ENCODE data around the gene PADI4.
"Not testable (repeated sequence)": the region's sequence is repeated elsewhere in the genome, so short reads cannot be mapped to it uniquely, and the experiment has no call there.

Gene PADI4

DNA sequence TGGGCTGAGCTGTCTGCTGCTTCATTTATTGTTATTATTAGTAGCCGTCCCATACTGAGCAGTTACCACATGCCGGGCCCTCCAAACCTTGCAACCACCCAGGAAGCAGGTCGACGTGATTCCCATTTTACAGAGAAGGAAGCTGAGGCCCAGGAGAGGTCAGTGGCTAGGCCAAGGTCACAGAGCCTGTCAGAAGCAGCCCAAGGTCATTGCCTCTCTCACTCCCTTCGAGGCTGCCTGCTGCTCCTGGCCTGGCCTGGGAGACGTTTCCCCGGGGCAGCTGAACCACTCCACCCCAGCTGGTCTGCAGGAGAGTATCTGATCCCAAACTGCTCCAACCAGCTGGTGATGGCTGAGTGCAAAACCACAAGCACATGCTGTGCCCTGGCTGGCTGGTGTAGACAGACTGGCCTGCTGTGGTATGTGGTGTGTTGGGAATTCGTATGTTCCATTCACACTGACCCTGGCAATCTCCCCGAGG, 6.5 kb downstream of the PADI4 start:
- DNase-seq = no peak

DNA sequence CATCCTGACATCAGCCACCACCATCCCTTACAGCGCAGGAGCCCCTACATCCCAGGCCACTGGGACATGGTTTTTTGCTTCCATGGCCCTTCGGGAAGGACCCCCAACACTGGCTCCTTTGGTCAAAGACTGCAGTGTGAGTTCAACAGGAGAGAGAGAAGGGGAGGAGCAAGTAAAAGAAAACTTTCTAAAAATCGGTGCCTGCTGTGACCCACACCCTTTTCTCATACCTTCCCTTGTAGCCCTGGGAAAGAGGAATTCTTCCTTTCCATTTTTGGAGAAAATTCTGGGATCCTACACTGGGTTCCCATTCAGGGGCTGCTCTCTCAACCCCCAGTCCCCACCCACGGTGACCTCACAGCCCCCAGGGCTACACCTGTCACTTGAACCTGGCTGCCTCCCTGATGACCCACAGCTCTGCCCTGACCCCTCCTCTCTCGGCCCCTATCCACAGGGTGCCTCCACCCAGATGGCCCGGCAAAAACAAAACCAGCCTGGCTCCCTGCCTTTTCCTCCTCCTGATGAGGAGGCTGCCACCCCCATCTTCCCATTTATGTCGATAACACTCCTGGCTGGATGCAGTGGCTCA, 7.6 kb downstream of the PADI4 start:
- DNase-seq = no peak

DNA sequence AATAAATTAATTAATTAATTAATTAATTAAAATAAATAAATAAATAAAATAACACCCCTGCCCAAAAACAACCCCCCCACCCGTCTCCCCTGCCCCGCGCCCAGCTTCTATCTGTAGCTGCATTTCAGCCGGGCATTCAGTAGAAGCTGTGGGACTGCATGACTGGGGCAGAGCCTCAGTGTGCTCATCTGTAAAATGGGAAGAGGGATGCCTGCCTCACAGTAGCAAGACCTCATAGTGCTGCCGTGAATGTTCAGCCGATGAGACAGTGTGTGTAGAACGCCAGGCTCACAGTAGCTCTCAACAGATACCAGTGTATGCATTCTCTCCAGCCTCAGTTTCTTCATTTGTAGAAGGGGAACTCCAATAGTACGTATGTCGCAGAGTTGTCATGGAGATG, 8.7 kb downstream of the PADI4 start:
- no peak for DNase-seq

DNA sequence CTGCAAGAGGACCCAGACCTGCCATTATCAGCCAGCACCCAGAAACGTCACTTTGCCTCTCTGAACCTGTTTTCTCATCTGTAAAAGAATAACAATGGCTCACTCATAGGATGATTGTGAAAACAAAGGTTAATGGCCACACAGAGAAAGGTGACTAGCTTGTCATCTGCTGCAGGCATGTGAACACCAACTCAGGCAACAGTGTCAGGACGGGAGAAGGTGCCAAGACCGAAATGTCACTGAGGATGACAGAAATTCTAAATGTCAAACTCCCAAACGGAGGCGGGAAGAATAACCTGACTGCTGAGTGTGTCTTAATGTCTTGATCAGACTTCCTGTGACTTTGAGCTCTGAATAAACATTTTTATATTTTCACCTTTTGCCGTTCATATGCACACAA, 10.3 kb downstream of the PADI4 start:
- no peak for DNase-seq

DNA sequence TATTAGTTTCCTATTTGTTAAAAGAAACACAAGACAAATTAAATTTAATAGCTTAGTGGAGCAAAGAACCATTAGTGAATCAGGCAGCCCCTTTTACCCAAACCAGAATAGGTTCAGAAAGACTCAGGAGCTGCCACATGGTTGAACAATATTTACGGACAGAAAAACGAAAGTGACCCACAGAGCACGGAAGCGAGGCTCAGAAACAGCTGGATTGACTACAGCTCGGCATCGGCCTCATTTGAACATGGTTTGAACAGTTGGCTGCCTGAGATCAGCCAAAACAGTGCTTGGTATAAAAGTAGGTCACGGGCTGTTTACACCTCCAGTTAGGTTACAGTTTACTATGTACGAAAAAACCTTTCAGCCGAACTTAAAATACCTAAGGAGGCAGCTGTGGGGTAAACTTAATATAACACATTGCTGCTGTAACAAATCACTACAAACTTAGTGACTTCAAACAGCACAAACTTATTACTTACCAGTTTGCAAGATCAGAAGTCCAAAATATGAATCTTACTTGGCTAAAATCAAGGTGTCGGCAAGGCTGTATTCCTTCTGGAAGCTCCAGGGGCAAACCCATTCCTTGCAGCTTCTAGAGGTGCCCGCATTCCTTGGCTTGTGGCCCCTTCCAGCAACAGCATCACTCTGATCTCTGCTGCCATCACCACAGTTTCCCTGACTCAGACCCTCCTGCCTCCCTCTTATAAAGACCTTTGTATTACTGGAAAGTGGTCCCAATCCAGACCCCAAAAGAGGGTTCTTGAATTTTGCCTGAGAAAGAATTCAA, 11.8 kb downstream of the PADI4 start:
- DNase-seq = no peak

DNA sequence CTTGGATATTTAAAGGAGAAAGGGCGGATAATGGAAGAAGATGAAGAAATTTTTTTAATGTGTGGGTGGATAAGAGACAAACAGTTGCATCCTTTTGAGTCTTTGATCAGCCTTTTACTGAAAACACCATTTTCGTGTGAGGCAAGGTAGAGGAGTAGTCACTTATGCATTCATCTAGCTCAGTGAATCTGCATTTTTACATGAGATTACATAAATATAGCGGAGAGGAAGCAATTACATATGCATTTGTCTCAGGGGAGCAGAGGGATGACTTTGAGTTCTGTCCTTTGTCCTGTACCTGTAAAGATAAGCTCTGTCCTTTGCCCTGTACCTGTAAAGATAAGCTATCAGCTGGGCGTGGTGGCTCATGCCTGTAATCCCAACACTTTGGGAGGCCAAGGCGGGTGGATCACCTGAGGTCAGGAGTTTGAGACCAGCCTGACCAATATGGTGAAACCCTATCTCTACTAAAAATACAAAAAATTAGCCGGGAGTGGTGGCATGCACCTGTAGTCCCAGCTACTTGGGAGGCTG, 13.9 kb downstream of the PADI4 start:
- DNase-seq = not testable (repeated sequence)

DNA sequence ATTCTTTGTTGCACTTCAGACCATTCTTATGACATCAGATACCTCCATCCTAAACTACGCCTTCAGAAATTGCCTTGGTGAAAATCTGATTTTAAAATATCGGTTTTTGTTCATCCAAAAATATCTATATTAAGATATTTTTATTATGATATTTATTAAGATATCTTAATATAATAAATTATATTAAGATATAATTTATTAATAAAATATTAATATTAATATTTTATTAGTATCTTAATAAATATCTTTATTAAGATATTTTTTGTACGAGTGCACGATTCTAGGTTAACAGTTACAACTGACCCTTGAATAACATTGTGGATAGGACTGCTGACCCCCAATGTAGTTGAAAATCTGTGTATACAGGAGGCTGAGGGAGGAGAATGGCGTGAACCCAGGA, 20.9 kb downstream of the PADI4 start:
- DNase-seq = no peak

DNA sequence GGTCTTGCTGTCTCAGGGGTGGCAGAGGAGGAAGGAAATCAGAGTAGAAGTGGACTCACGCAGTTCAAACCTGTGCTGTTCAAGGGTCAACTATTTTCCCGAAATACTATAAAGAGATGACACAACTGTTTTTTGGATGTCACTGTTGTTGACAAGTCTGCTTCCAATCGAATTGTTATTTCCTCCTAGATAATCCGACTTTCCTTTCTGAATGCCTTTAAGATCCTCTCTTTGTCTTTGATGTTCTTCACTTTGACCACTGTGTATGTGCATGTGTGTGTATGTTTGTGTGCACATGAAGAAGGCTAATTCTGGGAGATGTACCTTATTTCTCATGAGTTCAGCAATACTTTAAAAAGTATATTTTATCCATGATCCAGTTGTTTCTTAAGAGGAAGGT, 21.6 kb downstream of the PADI4 start:
- no peak for DNase-seq

DNA sequence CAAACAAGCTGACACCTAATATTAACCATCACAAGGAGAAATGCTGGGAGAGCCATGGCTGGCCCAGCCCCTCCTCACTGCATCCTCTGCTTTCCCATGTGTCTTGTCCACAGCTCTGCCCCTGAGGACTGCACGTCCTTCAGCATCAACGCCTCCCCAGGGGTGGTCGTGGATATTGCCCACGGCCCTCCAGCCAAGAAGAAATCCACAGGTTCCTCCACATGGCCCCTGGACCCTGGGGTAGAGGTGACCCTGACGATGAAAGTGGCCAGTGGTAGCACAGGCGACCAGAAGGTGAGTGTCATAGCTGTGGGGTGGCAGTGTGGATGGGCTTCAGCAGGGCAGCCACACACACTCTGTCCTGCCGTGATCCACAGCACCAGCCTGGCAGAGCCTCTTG, 22.9 kb downstream of the PADI4 start:
- DNase-seq = no peak

DNA sequence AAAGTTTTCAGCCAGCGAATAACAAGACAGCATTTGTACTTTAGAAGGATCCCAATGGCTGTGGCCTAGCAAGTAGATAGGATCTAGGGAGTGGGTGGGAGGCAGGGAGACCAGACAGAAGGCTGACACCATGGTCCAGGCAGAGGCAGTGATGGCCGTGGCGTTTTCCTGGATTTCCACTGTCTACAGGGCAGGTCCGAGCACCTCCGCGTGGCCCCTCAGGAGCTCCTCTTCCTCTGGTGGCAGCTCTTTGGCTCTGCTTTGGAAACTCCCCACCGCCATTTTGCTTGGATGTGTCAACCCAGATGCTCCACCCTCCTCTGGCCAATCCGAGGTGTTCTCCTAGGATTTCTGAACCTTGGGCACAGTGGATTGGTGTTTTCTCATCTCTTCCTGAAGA, 25.1 kb downstream of the PADI4 start:
- no peak for DNase-seq

DNA sequence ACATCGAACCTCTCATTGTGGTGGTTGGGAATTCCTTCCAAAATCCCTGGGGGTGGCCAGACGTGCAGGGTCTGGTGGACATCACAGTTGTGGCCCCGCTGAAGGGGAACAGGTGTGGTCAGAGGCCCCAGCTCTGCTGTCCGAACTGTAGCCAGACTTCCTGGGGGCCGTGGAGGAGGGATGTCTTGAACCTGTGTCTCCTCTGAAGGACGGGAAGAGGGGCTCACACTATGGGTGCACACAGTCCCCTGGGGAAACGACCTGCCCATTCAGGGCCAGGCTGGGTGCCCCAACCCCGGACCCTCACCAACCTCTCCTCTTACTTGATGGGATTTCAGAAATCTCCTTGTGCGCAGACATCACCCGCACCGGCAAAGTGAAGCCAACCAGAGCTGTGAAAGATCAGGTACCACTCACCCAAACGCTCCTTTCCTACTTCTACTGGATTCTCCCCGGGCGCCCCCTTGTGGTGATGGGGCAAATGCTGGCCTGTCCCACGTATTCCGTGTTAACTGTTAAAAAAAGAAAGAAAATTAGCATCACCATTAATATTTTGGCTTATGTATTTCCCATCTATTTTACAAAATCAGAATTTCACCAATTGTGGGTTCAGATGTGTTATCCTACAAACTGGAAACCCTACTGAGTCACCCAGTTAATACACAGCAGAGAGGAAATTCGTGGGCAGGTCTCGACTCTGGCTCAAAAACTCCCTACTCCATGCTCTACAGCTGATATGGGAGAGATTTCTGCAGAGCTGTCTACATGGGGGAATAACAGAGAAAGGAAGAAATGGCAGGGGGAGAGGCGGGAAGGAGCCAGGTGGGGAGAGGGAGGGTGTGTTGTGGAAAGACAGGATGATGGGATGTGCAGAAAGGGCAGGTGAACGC, 28.1 kb downstream of the PADI4 start:
- peak; percentile 21 to 67 for DNase-seq

DNA sequence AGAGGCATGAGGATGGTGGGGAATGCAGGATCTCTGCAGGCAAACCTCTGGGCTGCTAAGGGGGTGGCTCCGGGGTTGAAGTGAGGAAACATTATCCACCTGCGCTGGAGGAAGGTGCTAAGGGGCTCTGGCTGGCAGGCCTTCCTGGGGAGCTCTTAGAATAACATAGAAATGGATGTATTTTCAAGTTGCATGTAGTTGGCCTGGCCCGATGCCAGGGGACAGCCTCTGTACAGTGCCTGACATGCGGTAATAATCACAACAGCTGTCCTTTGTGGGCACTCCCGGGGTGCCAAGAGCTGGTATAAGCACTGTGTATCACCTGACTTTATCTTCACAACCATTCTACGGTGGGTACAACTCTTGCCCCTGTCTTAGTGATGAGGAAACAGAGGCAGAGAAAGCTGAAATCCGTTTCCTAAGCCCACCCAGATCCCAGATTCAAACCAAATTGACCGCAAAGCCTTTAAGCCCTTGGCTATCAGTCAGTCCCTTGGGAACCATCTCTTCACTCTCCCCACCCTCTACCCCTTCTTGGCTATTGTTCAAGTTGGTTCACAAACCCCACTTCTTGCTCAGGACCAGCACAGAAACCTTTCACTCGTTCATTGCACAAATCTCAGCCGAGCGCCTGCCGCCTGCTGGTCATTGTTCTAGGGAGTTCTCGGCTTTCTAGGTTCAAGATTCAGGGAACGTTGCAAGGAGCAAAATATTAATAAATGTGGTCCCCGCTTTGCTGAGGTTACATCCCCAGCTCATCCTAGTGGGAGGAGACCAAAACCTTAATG, 30.9 kb downstream of the PADI4 start:
- DNase-seq = no peak

DNA sequence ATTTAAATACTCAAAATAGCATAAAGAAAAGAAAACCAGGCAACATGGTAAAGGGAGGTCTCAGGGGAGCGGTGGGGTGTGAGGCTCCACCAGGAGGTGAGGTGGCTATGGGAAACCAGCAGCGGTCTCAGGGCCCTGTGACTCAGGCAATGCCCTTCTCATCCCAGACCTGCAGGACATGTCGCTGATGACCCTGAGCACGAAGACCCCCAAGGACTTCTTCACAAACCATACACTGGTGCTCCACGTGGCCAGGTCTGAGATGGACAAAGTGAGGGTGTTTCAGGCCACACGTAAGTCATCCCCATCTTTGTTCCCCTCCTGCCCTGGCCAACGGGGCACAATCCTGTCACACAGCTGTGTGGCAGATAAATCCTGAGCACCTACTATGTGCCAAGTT, 31.5 kb downstream of the PADI4 start:
- DNase-seq = no peak

DNA sequence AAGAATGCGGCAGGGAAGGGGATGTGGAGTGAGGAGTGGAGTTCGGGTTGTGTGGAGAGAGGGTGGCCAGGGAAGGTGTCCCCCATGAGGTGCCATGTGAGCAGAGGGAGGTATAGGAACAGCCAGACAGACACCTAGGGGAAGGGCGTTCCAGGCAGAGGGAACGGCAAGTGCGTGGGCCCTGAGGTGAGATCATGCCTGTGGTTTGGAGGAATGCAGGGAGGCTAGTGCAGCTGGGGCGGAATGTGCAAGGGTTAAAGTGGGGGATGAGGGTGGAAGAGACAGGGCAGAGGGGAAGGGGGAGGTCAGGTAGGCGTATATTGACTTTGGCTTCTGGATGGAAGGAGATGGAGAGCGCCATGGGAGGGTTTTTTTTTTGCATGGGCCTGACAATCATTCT, 32.4 kb downstream of the PADI4 start:
- no peak for DNase-seq

DNA sequence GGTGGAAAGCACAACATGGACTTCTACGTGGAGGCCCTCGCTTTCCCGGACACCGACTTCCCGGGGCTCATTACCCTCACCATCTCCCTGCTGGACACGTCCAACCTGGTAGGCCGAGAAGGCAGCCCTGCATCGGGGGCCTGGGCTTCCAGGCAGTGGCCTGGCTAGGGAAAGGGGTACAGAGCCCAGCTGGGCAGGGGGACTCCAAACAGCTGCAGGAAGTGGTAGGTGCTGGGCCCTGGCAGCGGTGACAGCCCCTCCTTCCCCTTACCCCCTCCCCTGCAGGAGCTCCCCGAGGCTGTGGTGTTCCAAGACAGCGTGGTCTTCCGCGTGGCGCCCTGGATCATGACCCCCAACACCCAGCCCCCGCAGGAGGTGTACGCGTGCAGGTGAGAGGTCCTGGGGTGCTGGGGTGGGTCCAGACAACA, 34.0 kb downstream of the PADI4 start:
- no peak for DNase-seq

DNA sequence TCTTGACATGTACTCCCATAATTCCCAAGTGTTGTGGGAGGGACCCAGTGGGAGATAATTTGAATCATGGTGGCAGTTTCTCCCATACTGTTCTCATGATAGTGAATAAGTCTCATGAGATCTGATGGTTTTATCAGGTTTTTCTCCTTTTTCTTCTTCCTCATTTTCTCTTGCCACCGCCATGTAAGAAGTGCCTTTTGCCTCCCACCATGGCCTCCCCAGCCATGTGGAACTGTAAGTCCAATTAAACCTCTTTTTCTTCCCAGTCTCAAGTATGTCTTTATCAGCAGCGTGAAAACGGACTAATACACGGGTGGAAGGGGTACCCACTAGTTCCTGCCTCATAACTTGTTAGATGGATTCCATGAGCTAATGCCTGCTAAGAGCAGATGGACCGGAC, 37.5 kb downstream of the PADI4 start:
- DNase-seq = not testable (repeated sequence)

DNA sequence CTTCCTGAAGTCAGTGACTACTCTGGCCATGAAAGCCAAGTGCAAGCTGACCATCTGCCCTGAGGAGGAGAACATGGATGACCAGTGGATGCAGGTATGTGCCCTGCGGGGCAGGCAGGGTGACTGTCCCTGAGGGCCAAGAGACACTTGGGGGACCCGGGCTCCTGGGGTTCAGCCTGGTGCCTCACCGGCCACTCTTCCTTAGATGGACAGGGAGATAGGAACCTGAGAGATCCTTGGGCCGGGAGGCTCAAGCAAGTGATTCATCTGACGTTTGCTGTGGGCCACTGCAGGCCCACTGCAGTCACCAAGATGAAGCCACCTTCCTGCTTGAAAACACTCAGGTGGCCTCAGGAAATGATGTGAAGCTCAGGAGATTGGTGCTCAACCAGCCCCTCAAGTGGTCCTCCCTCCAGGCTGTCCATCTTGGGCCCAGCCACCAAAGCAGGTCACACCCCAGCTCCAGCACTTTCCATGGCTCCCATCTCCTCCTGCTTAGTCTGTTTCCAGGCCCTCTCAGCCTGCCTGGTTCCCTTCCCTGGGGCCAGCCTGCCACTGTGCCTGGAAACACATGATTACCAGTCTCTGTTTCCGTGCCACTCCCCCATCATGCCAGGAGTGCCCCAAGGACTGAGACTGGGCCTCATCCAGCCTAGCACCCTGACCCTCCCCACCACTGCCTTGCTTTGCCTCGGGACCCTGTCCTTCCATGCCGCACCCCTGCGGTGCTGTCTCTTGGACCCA, 38.2 kb downstream of the PADI4 start:
- no peak for DNase-seq

DNA sequence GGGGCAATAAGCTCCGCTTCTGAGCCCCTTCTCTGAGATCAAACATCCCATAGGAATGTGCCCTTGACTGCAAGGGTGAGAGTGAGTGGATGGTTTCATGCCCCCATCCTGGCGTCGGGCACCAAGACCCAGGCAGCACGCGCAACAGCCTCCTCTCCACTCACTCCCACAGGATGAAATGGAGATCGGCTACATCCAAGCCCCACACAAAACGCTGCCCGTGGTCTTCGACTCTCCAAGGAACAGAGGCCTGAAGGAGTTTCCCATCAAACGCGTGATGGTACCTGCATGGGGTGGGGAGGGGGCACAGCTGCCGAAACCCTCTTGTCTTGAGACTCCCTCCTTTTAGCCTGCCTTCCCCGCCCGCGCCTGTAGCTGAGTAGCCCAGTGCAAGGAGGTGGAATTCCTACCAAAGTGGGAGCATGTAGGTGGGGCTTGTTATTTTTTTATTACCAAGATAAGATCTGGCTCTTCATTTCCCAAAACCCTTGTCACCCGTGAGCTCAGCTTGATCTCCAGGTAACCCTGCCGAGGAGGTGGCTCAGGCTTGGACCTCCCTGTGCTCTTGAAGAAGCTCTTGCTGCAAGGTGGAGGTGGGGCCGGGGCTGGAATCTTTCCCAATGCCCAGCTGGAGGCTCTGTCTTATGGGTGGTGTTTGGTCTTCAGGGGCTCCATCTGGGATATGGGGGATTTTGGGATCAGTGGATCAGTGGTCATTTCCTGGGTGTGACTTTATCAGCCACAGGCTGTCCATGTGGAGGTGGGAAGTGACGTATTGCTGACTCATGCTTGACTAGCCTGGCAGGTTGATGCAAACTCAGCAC, 40.0 kb downstream of the PADI4 start:
- DNase-seq = no peak

DNA sequence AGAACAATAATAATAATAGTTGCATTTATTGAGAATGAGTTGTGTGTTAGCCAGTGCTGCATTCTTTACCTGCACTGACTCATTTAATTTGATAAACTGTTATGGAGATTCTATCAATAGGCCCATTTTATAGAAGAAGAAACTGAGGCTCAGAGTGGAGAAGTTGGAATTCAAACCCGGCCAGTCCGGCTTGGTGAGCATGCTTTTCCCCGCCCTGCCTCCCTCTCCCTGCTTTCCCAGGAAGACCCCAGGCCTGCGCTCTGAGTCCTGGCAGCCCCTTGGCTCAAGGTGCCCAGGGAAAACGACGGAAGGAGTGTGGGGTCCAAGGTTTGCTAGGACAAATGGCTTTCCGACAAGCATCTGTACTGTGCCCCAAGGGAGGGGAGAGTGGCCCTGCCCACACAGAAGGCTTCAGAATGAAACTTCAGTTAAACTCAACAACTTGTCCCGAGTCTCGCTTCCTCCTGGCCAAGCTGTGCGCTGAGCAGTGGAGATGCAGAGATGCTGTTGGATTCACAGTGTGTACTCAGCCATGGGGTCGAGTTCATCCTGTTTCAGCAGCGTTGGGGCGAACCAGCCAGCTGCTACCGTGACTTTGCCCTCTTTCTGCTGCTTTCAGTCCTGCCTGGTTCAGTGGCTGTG, 40.7 kb downstream of the PADI4 start:
- no peak for DNase-seq

DNA sequence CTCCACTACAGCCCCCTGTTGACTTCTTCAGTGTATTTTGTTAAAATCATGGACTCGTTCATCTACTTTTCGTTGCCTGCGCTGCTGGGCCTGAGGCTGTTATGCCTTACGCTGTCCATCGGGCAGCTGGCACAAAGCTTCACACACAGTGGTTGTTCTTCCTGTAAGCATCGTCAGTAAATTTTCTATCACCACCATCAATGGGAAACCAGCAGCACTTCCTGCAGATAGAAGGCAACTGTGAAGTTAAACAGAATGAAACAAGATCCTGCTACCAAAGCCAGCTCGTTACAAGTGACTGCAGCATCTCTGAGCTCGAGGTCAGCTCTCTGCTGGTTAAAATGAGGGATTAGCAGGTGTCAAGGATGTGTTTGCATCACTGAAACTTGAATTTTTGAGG, 42.1 kb downstream of the PADI4 start:
- no peak for DNase-seq

All from stimulated activated CD4-positive, alpha-beta T cell treated with anti-CD3 and anti-CD28 coated beads, Interleukin-4, amount 100 ng/mL, for 4 hours (primary cell).